HG02678 (cell line): ENCODE data around the gene ZNF385A.

Experiments
- ATAC-seq: cut with Tn5 transposase; IDR thresholded peaks from one replicate; pipeline ENCODE4 v1.9.1; 2021; ENCODE audit warnings: mild to moderate bottlenecking, moderate library complexity; ENCODE audit not compliant: unreplicated experiment

ZNF385A gene

DNA sequence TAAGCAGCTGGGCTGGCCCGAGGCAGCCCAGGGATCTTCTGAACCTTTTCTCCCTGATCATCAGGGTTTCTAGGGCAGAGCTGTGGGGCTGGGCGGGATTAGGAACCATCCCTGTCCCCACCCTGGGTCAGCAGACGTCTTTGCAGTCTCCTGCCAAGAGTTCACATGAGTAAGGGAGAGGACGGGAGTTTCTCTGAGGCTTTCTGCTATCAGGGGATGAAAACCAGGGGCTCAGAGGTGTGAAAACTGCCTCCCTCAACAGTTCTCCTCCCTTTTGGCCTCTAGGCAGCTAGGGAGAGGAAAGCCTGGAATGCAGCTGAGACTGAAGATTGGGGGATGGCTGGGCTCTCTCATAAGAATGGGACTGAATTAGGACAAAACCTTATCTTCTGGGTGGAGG is 7.9 kb downstream of the ZNF385A start:
- no peak for ATAC-seq

DNA sequence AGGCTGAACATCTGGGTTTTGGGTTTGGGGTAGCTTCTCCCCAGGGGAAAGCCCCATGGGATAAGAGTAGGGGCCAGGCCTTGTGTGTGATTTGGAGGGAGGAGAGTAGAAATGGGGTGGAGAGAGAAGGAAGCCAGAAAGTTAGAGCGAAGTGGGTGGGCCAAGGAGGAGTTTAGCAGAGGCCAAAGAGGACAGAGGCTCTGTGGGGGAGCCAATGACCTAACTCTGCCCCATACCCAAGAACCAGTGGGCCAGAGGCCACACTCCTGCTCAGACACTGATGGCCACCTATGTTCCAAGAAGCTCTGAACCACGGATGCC is 9.3 kb downstream of the ZNF385A start:
- no peak for ATAC-seq

DNA sequence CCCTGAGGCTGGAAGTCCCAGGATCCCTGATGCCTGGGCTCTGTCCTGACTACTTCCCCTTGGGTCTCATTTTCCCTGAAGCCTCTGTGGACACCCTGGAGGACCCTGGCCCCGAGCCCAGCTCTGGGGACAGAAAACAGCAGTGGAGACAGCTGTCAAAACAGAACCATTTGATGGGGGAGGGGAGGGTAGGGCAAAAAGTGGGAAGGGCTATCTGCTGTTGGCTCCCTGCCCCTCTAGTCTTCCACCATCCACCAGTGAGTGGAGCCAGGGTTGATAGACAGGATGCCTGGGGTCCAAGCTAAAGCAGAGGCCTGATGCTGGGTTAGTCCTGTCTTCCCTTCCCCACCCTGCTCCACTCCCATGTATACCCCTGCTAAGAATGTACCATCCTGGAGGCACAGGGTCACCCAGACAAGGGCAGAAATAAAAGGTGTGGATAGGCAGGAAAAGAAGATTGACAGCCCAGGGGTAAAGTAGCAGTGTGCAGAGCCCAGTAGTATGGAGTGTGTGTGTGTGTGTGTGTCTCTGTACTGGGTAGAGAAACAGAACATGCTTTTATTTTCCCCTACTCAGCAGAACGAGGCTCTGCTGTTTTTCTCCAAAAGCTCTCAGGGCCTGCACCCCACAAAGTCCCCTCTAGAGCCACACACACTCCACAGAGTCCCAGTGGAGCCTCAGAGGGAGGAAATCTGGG is 9.8 kb downstream of the ZNF385A start:
- no peak for ATAC-seq

DNA sequence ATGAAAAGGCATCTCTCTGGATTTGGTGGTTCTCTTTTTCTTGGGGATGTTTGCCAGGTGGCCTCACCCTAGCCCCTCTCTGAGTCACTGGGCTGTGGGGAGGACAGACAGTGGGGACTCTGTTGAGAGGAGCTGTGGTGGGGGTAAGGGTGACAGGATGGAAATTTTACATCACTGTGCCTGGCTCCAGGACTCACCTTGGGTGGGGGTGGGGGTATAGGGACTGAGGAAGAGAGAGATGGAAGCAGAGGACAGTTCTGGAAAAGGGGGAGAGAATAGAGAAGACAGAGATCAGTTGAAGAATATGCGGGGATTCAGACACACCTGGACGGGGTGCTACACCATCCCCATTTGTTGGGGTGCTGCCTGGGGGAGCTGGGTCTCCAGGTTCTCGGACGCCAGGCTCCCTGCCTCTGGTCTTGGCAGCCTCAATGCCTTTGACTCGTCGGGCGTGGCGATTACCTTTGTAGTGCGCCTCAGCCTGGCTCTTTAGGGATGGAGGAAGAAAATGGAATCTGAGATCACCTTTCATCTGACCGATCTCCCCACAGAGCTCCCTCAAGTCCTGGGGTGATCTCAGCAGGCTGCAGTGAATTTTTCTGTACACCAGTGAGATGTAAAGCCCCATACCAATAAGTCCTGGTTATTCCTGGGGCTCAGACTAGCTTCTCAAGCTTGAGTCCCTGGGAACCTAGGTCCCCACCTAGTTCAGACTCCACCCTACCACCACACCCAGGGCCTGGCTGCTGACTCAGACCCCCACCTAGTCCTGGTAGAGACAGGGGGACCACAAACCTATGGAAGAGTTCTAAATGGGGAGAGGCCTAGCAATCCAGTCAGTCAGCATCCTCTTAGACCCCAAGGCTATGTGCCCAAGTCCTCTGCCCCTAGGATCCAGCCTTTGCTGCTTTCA is 10.6 kb downstream of the ZNF385A start:
- ATAC-seq = no peak

DNA sequence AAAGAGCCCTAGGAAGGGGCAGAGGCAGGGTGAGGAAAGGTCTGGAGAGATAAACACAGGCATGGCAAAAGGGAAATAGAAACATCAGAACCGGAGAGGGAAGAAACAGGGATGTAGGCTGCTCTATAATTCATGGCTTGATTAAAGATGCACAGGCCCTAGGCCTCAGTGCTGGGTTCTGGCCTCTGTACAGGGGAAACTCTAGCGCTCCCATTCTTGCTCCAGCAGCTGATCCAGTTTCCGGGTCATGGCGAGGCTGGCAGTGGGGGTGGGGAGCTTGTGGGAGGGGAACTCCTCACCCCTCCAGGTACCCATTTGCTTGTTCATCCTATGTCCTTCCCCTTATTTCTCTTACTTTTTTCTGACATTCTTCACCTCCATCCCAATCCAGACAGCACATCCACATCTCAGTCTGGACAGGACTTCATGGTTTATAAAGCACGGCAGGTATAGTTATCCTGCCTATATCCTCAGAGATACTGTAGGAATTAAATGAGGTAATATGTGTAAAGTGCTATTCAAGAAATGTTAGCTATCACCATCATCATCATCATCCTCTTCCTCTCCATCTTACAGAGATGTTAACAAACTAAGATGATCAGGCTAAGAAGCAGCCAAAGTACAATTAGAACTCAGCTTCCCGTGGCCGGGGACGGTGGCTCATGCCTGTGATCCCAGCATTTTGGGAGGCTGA is 12.3 kb downstream of the ZNF385A start:
- ATAC-seq = no peak

DNA sequence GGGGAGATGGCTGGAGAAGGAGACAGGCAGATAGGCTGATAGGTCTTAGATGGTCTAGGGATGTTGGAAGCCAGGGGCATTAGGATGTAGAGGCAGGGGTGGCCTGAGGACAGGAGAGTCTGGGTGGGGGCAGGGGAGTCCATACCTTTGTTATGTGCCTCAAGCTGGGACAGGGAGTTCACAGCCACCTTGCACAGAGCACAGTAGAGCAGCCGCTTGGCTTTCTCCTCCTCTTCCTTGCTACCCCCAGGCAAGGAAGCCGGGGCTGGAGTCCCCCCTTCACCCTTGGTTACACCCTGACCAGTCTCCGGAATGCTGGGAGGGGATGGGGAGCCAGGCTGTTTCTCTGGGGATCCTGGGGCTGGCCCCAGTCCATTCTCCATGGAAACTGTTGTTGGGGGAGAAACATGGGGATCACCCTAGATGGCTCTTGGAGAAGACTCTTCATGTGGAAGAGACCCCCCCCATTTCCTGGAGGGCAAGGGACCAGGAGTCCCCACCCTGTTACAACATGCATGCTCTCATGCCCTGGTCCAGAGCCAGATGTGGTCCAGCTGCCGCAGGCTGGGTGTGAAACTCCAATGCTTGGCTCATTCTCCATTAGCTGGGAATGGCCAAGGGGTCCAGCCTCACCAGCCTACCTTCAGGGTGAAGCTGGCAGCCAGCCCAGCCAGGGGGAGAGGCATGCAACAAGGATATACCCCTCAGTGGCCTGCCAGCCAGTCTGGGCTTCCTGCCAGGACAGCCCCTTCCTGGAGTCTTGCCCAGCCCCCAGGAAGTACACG is 13.0 kb downstream of the ZNF385A start:
- no peak for ATAC-seq

DNA sequence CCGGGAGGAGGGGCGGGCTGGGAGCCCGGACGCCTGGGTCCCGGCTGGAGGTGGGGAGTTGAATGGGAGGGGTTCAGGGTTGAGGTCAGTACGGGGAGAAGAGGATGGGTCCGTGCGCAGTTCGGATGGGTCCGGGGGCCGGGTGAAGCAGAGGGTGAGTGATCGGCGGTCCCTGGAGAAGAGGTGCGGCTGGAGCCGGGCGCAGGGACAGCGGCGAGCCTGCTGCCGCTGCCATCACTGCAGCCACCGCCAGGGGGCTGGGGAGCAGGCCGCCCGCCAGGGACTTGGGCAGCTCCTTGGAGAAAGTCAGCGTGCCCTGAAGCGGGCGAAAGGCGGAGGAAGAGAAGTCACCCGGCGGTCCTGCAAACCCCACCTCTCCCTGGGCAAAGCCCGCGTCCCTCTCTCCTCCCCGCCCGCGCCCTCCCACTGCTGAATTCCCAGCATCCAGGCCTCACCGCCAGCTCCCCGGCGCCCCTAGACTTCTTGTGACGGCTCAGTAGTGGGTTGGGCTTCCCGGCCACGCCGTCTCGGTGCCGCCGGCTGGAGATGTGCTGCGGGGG is 14.3 kb downstream of the ZNF385A start:
- ATAC-seq = peak; percentile 59

DNA sequence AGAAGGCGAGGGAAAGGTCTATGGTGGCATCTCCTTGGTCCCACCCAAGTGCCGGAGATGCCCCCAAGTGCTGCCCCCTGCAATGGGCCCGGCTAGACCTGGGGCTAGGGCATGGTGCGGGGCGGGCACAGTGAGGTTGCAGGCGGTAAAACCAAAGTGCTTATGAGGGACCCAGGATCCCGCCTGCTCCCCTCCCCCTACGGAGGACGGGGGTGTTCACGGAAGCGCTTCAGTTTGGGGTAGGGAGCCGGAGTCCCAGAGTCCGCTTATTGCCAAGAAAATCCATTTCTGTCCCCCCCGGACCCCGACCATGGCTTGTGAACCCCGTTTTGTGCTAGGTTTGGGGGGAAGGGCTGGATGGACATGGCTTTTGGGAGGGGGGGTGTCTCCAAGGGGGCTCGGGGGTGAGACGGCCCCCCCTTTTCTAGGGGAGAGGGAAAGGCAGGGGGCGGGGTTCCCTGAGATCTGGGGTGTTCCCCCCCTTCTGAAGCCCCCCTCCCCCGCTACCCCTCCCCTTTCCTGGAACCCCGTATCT is 14.9 kb downstream of the ZNF385A start:
- ATAC-seq = no peak

DNA sequence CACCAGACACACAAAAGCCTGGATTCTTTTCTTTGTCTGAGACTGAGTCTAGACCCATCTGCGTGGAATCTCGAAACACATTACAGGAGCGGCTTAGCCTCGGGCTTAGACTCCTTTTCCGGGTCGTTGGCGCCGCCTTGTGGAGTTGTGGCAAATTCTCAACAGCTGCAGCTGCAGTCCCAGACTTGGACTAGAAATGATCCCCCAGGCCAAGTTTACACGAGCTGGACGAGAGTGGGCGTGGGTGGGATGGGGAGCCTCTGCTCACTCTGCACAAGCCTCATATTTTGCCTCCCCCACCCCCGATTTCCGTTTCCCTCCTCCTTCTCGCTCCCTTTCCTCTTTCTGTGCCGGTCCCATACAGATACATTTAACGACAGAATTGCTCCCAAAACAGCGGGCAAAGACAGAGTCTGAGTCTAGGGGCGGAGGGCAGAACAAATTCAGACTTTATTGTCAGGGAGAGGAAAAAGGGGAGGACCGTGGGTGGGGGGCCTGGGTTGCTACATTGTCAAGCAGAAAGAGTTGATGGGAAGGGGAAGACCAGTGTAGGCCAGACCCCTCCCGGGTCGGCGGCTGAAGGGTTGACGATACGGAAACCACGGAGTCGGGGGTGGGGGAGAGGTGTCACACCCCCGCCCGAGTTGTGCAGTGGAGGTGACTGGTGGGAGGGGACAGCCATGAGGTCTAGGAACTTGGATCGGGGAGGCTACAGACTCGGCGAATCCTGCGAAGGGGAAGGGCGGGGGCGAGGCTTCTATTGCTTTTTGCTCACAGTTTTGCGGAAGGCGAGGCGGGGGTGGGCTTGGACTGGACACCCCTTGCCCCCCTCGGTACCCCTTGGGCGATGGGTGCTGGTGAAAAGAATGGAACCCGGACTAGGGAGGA is 15.6 kb downstream of the ZNF385A start:
- peak; percentile 77 for ATAC-seq

DNA sequence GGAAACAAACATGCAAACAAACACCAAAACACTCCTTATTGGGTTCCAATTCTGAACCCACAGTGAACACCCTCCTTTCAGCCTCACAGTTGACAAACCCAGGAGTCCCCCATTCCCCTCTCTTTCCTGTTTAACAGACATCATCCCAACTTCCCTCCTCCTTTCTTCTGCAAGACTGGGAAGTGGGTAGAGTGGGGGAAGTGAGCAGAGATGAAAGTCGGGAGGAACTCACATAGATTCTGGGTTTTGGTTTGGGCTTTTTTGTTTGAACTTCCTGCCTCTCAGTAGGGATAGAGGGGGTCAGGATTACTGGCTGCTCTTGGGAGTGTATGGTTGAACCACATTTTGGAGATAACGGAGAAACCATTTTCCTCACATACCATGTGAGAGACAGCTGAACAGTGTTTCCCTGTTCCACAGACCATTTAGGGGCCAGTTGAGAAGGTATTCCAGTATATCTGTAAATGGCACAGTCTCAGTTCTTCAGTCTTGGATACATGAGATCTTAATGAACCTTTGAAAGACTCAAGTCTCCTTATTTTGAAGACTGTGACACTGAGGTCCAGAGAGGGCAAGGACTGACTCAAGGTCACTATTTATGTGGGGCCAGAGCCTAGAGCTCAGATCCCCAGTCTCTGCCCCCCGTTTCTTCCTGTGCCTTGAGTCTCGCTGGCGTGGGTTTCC is 16.4 kb downstream of the ZNF385A start:
- peak; percentile 25 for ATAC-seq

DNA sequence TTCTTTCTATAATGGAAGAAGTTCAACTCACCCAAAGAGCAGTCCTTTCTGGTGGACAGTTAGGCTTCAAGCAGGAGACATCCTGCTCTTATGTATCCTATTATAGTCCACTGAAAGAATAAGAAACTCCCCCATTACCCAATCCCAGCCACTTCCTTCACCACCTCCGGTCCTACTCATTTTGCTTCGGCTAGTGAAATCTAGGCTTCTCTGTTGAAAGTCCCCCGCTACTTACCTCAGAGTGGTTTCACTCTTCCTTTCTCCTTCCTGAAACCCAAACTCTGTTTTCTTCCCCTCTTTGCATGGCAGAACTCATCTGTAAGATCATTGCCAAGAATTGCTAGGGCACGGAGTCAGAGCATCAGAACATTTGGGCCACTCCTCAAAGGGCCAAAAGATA is 20.1 kb downstream of the ZNF385A start, which contains the start of gene GPR84:
Gene GPR84, minus strand, starts transcription at position 74 of the 400 bp plus-strand sequence. CDS start 635 bp downstream, outside the sequence.
- peak; percentile 39 for ATAC-seq

DNA sequence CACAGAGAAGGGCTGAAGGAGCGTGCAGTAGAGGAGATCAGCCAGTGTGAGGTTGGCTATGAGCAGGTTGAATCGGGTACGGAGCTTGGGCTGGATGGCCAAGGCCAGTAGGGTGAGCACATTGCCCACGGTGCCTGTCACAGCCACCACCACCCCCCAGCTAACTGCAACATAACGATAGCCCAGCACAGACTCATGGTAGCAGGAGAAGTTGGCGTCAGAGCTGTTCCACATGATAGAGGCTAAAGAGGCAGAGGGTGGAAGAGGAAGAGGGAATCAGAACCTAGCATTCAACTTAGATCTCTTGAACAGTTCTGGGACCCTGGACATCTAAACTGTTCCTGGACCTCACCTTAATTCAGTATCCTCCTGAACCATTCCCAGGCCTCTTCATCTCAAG is 20.9 kb downstream of the ZNF385A start:
- ATAC-seq = no peak

DNA sequence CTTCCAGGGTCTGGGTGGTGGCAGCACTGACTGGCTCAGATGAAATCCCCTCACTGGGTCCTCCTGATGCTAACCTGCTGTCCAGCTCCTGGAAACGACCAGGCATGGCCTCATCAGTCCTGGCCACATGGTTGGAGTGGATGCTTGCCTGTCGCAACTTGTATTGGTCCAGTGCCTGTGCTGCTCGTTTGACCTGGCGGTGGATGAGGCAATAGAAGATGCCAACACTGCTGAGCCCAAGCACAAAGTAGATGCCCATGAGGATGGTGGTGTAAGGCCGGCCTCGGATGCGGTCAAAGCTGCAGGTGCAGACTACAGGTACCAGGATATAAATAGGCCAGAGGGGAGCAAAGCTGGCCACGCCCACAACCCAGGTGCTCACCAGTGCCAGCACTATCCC is 21.5 kb downstream of the ZNF385A start:
- no peak for ATAC-seq

DNA sequence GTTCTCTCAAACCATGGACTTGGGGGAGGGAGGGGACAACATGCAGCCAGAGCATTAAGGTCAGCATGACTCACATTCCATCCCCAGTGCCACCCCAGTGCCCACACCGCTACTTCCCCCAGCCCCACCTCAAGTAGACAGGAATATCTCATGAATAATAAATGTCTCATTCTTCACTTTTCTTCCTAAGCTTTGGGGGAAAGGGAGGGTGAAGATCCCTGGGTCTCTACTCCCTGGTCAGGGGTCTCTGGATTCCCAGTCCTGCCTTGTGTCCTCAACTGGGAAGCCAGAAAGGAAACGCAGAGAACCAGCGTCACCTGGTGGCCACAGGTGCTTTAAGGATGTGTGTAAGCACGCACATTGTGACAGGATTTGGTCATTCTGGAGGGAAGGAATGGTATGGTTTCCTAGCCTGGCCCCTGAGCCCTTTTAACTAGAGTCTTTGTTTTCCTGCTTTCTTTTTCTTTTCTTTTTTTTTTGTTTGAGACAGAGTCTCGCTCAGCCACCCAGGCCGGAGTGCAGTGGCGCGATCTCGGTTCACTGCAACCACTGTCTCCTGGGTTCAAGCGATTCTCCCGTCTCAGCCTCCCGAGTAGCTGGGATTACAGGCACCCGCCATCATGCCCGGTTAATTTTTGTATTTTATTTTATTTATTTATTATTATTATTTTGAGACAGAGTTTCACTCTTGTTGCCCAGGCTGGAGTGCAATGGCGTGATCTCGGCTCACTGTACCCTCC is 23.6 kb downstream of the ZNF385A start:
- ATAC-seq = no peak

DNA sequence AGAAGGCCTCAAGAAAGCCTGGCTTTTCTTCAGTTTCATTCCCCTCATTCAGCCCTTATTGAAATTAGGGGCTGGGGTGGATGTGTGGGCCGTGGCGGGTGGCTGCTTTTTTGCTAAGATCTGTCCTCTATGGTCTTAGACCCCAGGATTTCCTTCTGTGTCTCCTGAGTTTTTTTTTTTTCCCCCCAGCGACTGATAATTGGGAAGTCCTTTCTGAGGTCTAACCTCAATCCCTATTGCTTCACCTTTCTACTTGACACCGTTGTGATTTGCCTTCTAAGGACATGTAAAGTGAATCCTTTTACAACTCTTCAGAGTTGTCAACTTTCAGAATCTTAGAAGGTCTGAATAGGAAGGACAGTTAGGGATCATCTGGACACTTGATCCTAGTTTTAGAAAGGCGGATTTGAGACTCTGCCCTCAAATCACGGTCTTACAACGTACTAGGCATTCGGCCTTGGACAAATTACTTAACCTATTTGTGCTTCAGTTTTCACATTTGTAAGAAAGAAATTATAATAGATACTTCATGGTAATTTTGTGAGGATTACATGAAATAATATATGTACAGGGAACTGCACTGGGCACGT is 24.7 kb downstream of the ZNF385A start:
- no peak for ATAC-seq

DNA sequence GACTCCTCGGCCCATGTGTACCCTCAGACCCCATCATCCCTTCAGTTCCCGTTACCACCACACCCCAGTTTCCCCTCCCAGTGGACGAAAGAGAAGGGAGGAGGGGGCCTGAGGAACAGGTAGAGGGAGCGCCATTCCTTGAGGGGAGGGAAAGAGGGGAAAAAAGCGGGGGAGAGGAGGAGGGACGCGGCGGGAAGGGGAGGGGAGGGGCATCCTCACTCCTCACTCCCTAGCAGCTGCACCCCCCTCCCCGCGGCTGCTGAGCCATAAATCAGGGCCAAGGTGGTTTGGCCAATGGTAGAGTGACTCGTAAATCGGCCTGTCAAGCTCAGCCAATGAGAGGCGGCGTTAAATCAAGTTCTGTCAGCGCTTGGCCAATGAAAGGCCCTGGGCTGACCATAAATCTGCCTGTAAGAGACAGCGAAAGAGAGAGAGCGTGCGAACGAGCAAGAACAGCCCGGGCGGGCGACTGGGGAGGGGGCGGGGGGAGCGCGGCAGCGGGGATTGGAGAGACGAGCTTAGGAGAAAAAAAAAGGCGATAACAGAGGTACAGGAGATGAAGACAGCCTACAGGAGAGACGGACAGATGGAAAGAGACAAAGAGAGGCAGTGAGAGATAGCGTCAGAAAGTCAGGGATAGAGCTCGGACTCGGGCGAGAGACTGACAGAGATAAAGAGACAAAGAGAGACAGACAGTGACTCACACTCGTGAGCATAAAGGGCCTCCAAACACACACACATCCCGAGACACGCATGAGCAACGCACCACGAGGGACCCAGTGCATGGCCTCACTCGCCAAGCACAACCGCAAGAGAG is 25.4 kb downstream of the ZNF385A start:
- peak; percentile 99 for ATAC-seq
